Stimulated activated CD8-positive, alpha-beta memory T cell treated with anti-CD3 and anti-CD28 coated beads, Interleukin-12 subunit alpha, Interleukin-12 subunit beta, amount 100 ng/mL, for 24 hours (primary cell): ENCODE measurements around the gene SMNDC1.
"Not testable (repeated sequence)": the region's sequence is repeated elsewhere in the genome, so short reads cannot be mapped to it uniquely, and the experiment has no call there.

Experiments used
- DNase-seq: peaks from one replicate; pipeline ENCODE4 v3.0.0-alpha.2; 2020; ENCODE audit errors: extremely low read depth

SMNDC1 gene

DNA sequence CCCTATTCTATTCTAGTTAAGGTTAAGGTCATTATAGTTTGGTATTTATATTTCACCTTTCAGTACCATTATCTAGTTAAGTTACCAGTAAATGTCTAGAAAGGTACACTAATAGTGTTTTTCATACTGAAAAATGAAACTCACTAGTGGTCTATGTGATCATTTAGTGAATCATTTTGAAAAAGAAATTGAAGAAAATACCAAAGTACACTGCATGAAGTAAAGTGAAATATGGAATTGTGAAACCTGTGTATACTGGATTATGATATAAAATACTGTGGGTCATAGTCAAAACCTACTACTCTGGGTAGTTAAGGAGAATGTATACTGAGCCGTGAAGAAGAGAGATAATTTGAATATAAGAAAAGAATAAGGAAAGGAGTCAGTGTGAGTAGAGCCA, 53.3 kb downstream of the SMNDC1 start:
- DNase-seq, result not testable (repeated sequence)

DNA sequence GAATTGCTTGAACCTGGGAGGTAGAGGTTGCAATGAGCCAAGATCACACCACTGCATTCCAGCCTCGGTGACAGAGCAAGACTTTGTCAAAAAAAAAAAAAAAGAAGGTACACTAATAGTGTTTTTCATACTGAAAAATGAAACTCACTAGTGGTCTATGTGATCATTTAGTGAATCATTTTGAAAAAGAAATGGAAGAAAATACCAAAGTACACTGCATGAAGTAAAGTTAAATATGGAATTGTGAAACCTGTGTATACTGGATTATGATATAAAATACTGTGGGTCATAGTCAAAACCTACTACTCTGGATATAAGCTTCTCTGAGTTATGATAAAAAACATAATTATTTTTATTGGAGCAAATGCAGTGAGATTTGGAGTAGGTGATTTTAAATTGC, 55.2 kb downstream of the SMNDC1 start:
- not testable (repeated sequence) for DNase-seq

DNA sequence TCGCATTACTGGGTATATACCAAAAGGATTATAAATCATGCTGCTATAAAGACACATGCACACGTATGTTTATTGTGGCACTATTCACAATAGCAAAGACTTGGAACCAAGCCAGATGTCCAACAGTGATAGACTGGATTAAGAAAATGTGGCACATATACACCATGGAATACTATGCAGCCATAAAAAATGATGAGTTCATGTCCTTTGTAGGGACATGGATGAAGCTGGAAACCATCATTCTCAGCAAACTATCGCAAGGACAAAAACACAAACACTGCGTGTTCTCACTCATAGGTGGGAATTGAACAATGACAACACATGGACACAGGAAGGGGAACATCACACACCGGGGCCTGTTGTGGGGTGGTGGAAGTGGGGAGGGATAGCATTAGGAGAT, 56.9 kb downstream of the SMNDC1 start:
- DNase-seq, result not testable (repeated sequence)

DNA sequence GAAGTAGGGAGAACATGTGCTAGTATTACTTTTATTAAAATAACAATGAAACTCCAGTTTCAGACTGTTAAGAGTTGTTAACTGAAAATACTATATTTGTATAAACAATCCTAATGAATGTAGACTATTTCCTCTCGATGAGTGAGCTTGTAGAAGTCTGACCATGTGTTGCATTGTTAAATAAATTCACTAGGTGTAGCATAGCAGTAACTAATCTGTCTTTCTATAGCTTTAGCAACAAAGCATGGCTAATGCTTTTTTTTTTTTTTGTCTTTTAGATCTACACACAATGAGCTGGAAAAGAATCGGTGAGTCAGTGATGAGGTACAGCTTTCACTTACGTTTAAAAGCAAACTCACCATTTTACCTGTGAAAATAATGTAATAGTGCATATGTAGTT, 60.2 kb downstream of the SMNDC1 start:
- no peak for DNase-seq

DNA sequence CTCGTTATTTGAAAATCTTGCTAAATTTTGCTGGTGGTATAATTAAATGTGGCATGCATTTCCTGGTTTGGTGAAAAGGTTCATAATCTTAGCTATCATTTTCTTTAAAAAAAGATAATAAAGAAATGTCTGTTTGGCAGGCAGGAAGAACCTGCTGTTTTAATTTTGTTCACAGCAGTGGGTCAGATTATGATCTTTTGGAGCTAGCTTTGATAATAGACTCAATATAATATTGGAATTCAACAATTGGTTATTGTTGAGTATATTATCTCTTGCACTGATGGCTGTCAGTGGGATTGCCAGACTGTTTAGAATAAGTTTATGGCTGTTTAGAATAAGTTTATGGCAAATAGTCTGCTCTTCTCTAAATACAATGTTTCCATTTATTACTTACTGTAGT, 62.2 kb downstream of the SMNDC1 start:
- no peak for DNase-seq

DNA sequence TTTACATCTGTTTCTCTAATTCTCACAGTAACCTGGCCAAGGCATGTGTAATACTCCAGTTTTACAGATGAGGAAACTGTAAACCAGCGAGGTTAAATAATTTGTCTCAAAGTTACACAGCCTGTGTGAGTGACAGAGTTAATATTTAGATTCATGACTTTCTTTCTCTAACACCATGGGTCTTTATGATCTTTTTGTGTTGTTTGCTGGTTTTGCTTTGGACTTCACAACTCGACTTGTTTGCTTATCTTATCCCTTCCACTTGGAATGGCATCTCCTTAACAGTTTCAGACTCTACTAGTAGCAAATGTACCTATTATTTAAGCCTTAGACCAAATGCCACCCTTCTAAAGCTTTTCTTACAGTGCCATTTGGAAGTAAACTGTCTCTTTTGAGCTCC, 62.9 kb downstream of the SMNDC1 start:
- no peak for DNase-seq

DNA sequence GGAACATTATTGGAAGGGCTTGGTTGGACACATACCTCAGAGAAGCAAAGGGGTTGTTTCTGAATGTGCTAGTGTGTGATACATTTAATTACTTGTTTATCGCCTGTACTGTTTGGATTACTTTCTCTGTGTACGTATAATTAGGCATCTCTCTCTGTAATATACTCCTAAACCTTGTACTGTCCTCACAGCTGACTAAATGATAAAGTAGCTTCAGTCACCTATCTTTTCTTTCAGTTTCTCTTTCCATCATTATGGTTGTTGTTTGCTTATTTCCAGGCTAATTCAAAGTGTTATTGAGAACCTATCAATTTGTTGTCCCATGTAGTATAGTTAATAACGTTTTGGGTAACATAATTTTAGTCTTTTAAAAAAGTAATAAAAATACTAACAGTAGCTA, 63.3 kb downstream of the SMNDC1 start:
- DNase-seq, result no peak
